K562 (cell line): ENCODE measurements around the gene ELOB. TPM values are rescaled to one million over a fixed set of nuclear protein-coding genes. Genes with fewer than 3 reads are reported as not detected.

ENCODE experiments used
- CHD1 ChIP-seq: fragments of 200-600 bp; sonication (generic); IDR thresholded peaks from one replicate; pipeline ENCODE4 v1.6.1; 2012; ENCODE audit warnings: mild to moderate bottlenecking, moderate library complexity, low read length, inconsistent platforms
- CREM ChIP-seq: IDR thresholded peaks from 2 replicates; pipeline ENCODE4 v1.6.1; 2014; ENCODE audit warnings: antibody characterized with exemption, low read depth
- DMBX1 ChIP-seq: fragments of 250-450 bp; sonication (Bioruptor Pico); IDR thresholded peaks from 2 replicates; pipeline ENCODE4 v1.8.0; 2022; ENCODE audit warnings: inconsistent platforms, mild to moderate bottlenecking, moderate library complexity, borderline replicate concordance
- GTF2E2 ChIP-seq: fragments of 200-800 bp; sonication (Bioruptor generic); IDR thresholded peaks from 2 replicates; pipeline ENCODE4 v1.6.1; 2016; ENCODE audit warnings: missing genetic modification characterization, missing compliant biosample characterization
- HDAC6 ChIP-seq: IDR thresholded peaks from 2 replicates; pipeline ENCODE4 v1.6.1; 2012; ENCODE audit warnings: low read depth, mild to moderate bottlenecking, control low read depth, inconsistent platforms, low read length, moderate library complexity
- KLF1 ChIP-seq: fragments of 450-650 bp; IDR thresholded peaks from 2 replicates; pipeline ENCODE4 v1.6.1; 2016; ENCODE audit warnings: missing genetic modification characterization, missing compliant biosample characterization
- NR2C2 ChIP-seq, 2 experiments: fragments of 200-800 bp in 1 of 2; sonication (Bioruptor generic) in 1 of 2; sonication (generic) in 1 of 2; formaldehyde crosslinking in 1 of 2; IDR thresholded peaks; 2 replicates each; pipeline versions ENCODE4 v1.6.1 to v1.8.0; 2016 to 2022; ENCODE audit warnings: mild to moderate bottlenecking in 1 of 2, missing compliant biosample characterization in 1 of 2, missing genetic modification characterization in 1 of 2, missing genetic modification reagents in 1 of 2
- OTX1 ChIP-seq: fragments of 450-650 bp; formaldehyde crosslinking; IDR thresholded peaks from 2 replicates; pipeline ENCODE4 v1.4.0; 2022; ENCODE audit warnings: mild to moderate bottlenecking
- POLR2B ChIP-seq: fragments of 450-650 bp; IDR thresholded peaks from 2 replicates; pipeline ENCODE4 v1.6.1; 2018; ENCODE audit warnings: low read depth; ENCODE audit not compliant: partially characterized antibody
- ZC3H8 ChIP-seq: fragments of 450-650 bp; IDR thresholded peaks from 2 replicates; pipeline ENCODE4 v1.6.1; 2017
- ZNF134 ChIP-seq: fragments of 250-450 bp; sonication (Bioruptor Pico); conservative IDR thresholded peaks from 2 replicates; pipeline ENCODE4 v1.4.0; 2020
- ZNF174 ChIP-seq: fragments of 250-450 bp; sonication (Bioruptor Pico); IDR thresholded peaks from 2 replicates; pipeline ENCODE4 v1.4.0; 2020; ENCODE audit warnings: mild to moderate bottlenecking
- ZNF224 ChIP-seq: sonication (generic); formaldehyde crosslinking; IDR thresholded peaks from 2 replicates; pipeline ENCODE4 v1.8.0; 2022; ENCODE audit warnings: mild to moderate bottlenecking, missing genetic modification reagents
- ZNF696 ChIP-seq: fragments of 250-450 bp; sonication (Bioruptor Pico); conservative IDR thresholded peaks from 2 replicates; pipeline ENCODE4 v1.4.0; 2020; ENCODE audit warnings: mild to moderate bottlenecking, moderate library complexity
- polyA plus RNA-seq, 8 experiments: library from polyadenylated mRNA; depleted of rRNA in 4 of 8; stranded (reverse) in 5 of 8; unstranded in 3 of 8; fragments of >200 nt; fragmentation: Nextera tagmentation in 2 of 8; fragmentation: Illumina TruSeq in 1 of 8; extraction: Ambion mirVana in 2 of 8; extraction: Trizol in 1 of 8; gene quantifications; 2 replicates each; pipeline versions ENCODE4 v1.2.1 to v1.2.3, GENCODE V29; 2011 to 2014; ENCODE audit warnings: inconsistent platforms in 1 of 8, missing spikeins in 1 of 8
- total RNA-seq, 7 experiments: library from RNA; depleted of rRNA in 6 of 7; stranded (reverse); fragments of >200 nt in 6 of 7; fragmentation: Illumina TruSeq in 2 of 7; extraction: Trizol in 2 of 7; gene quantifications; 2 replicates each; pipeline versions ENCODE4 v1.2.1 to v1.2.3, GENCODE V29; 2011 to 2021; ENCODE audit warnings: low replicate concordance in 1 of 7
- TF ChIP-seq, protein P1 (sequence below): fragments of 450-650 bp; IDR thresholded peaks from 2 replicates; pipeline ENCODE4 v1.6.1; 2017; ENCODE audit warnings: antibody characterized with exemption, mild to moderate bottlenecking
- TF ChIP-seq, protein P2 (sequence below): fragments of 450-650 bp; formaldehyde crosslinking; IDR thresholded peaks from 2 replicates; pipeline ENCODE4 v1.4.0; 2022; ENCODE audit warnings: mild to moderate bottlenecking, moderate library complexity
- TF ChIP-seq, protein P3 (sequence below): sonication (generic); formaldehyde crosslinking; IDR thresholded peaks from 2 replicates; pipeline ENCODE4 v1.8.0; 2022; ENCODE audit warnings: mild to moderate bottlenecking, missing genetic modification reagents
- TF ChIP-seq, protein P4 (sequence below): sonication (generic); formaldehyde crosslinking; IDR thresholded peaks from 2 replicates; pipeline ENCODE4 v1.8.0; 2022; ENCODE audit warnings: mild to moderate bottlenecking, missing genetic modification reagents

The ELOB gene
- total and polyA plus RNA-seq, 9 of the 15 experiments (the other 6 are each of a cell fraction or from before 2014, with no cell fraction given), result 63.2 to 791 (median 237) TPM

DNA sequence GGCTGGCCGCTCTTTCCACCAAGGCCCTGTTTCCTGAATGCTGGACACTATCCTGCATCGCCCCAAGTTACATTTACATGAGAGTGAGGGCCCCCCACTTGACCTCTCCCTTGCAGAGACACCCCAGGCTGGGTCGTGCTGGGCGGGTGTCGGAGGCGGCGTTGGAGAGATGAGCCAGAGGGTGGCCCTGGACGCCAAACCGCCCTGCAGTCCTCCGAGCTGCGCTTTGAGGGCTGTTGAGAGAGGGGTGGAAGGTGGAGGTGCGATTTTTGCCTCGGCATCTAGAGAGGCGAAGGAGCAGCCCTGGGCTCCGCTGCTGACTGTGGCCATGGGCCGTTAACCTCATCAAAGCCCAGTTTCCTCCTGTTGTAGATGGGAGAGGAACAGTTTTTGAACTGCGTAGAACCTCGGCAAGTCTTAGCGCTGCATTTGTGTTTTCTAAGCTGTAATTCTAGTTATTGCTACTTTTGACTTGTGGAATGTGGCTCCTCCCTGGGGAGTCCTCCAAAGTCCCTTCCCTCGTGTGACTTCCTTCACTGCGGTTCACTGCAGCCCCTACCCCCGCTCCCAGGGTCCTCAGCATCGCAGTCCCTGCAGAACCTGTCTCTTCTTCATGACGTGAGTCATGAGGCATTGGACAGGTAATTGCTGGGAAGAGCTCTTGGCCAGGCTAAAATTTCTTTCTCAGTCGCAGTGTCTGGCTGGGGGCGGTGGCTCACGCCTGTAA is 986 bp upstream of the ELOB start (continued):
- TF ChIP-seq, protein P1, sequence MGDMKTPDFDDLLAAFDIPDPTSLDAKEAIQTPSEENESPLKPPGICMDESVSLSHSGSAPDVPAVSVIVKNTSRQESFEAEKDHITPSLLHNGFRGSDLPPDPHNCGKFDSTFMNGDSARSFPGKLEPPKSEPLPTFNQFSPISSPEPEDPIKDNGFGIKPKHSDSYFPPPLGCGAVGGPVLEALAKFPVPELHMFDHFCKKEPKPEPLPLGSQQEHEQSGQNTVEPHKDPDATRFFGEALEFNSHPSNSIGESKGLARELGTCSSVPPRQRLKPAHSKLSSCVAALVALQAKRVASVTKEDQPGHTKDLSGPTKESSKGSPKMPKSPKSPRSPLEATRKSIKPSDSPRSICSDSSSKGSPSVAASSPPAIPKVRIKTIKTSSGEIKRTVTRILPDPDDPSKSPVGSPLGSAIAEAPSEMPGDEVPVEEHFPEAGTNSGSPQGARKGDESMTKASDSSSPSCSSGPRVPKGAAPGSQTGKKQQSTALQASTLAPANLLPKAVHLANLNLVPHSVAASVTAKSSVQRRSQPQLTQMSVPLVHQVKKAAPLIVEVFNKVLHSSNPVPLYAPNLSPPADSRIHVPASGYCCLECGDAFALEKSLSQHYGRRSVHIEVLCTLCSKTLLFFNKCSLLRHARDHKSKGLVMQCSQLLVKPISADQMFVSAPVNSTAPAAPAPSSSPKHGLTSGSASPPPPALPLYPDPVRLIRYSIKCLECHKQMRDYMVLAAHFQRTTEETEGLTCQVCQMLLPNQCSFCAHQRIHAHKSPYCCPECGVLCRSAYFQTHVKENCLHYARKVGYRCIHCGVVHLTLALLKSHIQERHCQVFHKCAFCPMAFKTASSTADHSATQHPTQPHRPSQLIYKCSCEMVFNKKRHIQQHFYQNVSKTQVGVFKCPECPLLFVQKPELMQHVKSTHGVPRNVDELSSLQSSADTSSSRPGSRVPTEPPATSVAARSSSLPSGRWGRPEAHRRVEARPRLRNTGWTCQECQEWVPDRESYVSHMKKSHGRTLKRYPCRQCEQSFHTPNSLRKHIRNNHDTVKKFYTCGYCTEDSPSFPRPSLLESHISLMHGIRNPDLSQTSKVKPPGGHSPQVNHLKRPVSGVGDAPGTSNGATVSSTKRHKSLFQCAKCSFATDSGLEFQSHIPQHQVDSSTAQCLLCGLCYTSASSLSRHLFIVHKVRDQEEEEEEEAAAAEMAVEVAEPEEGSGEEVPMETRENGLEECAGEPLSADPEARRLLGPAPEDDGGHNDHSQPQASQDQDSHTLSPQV, result peak; percentile 29; the same call in 1 of the 2 replicates
- TF ChIP-seq DMBX1 (0 out of 2 replicates have a peak, but pooled peaks have one; percentile 15), ZC3H8 (0 out of 2 replicates have a peak, but pooled peaks have one; percentile 55), CREM (0 out of 2 replicates have a peak, but pooled peaks have one; percentile 11), NR2C2 (CRISPR knock-in tag; IDR thresholded peaks at IDR 0.05) (no peak), NR2C2 (tag; IDR thresholded peaks at IDR 0.05) (0 out of 2 replicates have a peak, but pooled peaks have one; percentile 28), GTF2E2 (tag) (peak; percentile 76; the same call in 1 of the 2 replicates), POLR2B (peak; percentile 47), ZNF696 (CRISPR knock-in tag) (0 out of 2 replicates have a peak, but pooled peaks have one; percentile 32), CHD1 (peak; percentile 39), OTX1 (CRISPR knock-in tag) (peak; percentile 13; the same call in 1 of the 2 replicates), ZNF174 (CRISPR knock-in tag) (no peak), HDAC6 (0 out of 2 replicates have a peak, but pooled peaks have one; percentile 58), ZNF134 (0 out of 2 replicates have a peak, but pooled peaks have one; percentile 37), ZNF224 (CRISPR knock-in tag) (0 out of 2 replicates have a peak, but pooled peaks have one; percentile 0), KLF1 (tag) (0 out of 2 replicates have a peak, but pooled peaks have one; percentile 31)
- TF ChIP-seq, protein P2, sequence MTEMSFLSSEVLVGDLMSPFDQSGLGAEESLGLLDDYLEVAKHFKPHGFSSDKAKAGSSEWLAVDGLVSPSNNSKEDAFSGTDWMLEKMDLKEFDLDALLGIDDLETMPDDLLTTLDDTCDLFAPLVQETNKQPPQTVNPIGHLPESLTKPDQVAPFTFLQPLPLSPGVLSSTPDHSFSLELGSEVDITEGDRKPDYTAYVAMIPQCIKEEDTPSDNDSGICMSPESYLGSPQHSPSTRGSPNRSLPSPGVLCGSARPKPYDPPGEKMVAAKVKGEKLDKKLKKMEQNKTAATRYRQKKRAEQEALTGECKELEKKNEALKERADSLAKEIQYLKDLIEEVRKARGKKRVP, result 0 out of 2 replicates have a peak, but pooled peaks have one; percentile 33
- TF ChIP-seq, protein P3, sequence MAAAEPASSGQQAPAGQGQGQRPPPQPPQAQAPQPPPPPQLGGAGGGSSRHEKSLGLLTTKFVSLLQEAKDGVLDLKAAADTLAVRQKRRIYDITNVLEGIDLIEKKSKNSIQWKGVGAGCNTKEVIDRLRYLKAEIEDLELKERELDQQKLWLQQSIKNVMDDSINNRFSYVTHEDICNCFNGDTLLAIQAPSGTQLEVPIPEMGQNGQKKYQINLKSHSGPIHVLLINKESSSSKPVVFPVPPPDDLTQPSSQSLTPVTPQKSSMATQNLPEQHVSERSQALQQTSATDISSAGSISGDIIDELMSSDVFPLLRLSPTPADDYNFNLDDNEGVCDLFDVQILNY (CRISPR knock-in tag), result 0 out of 2 replicates have a peak, but pooled peaks have one; percentile 44
- TF ChIP-seq, protein P4, sequence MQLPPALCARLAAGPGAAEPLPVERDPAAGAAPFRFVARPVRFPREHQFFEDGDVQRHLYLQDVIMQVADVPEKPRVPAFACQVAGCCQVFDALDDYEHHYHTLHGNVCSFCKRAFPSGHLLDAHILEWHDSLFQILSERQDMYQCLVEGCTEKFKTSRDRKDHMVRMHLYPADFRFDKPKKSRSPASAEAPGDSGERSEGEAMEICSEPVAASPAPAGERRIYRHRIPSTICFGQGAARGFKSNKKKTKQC (CRISPR knock-in tag), result peak; percentile 44; the same call in 1 of the 2 replicates
